Natural killer cell (primary cell): ENCODE results near the gene NAA60. TPM values are rescaled to one million over a fixed set of nuclear protein-coding genes. Genes with fewer than 3 reads are reported as not detected.
"Not testable (repeated sequence)": the region's sequence is repeated elsewhere in the genome, so short reads cannot be mapped to it uniquely, and the experiment has no call there.

ENCODE experiments used
- ATAC-seq, 3 donors: fragments of 150-1000 bp in 2 of 3; fragments of 200-7000 bp in 1 of 3; cut with Tn5 transposase; 1 replicate in 1 of 3; 2 replicates in 2 of 3; pipeline ENCODE4 v1.10.0; 2021; ENCODE audit warnings: mild to moderate bottlenecking in 2 of 3, moderate library complexity in 2 of 3
- DNase-seq, 2 donors: peaks; one replicate each; pipeline versions ENCODE4 v3.0.0 to v3.0.0-alpha.2; 2013 to 2021; ENCODE audit warnings: mixed read lengths in 1 of 2
- H3K27ac ChIP-seq: one replicate; pipeline ENCODE4 v1.5.1; 2013; ENCODE audit warnings: mild to moderate bottlenecking, low read length
- H3K27me3 ChIP-seq: one replicate; pipeline ENCODE4 v1.6.1; 2013; ENCODE audit warnings: low read length; ENCODE audit not compliant: control insufficient read depth, insufficient read depth
- H3K36me3 ChIP-seq: one replicate; pipeline ENCODE4 v1.6.1; 2013; ENCODE audit warnings: low read length; ENCODE audit not compliant: control insufficient read depth, insufficient read depth
- H3K4me1 ChIP-seq: one replicate; pipeline ENCODE4 v1.6.1; 2013; ENCODE audit warnings: low read length; ENCODE audit not compliant: control insufficient read depth, insufficient read depth
- H3K4me3 ChIP-seq: one replicate; pipeline ENCODE4 v1.5.1; 2013; ENCODE audit warnings: low read length
- H3K9me3 ChIP-seq: one replicate; pipeline ENCODE4 v1.6.1; 2013; ENCODE audit warnings: low read length; ENCODE audit not compliant: control insufficient read depth, insufficient read depth
- H3K27ac Mint-ChIP-seq, 2 donors: one replicate each; pipeline ENCODE4 v1.8.0; 2022; ENCODE audit warnings: mild to moderate bottlenecking in 2 of 2, mixed read lengths in 2 of 2, moderate library complexity in 1 of 2
- H3K27me3 Mint-ChIP-seq, 2 donors: one replicate each; pipeline ENCODE4 v1.8.0; 2022; ENCODE audit warnings: low read depth in 2 of 2, mixed read lengths in 2 of 2
- H3K36me3 Mint-ChIP-seq: one replicate; pipeline ENCODE4 v1.8.0; 2022; ENCODE audit warnings: mixed read lengths
- H3K4me1 Mint-ChIP-seq, 2 donors: one replicate each; pipeline ENCODE4 v1.8.0; 2022; ENCODE audit warnings: mixed read lengths in 2 of 2
- H3K4me3 Mint-ChIP-seq: one replicate; pipeline ENCODE4 v1.8.0; 2022; ENCODE audit warnings: mild to moderate bottlenecking, moderate library complexity, mixed read lengths
- H3K9me3 Mint-ChIP-seq, 2 donors: one replicate each; pipeline ENCODE4 v1.8.0; 2022; ENCODE audit warnings: mixed read lengths in 2 of 2
- WGBS: methylation state at CpG from one replicate; pipeline ENCODE4 v1.1.7; 2013; ENCODE audit warnings: missing lambda C conversion rate; ENCODE audit not compliant: insufficient coverage; 5-methylcytosine and 5-hydroxymethylcytosine counted together
- intact Hi-C: fragments of 100-400 bp; cut with micrococcal nuclease; formaldehyde crosslinking; loops from one replicate; pipeline ENCODE4 v1.14.2; 2022
- total RNA-seq, 4 donors: library from RNA; stranded (reverse); fragments of 120-200 nt in 1 of 4; gene quantifications; one replicate each; pipeline versions ENCODE4 v1.2.3 to v1.2.4, GENCODE V29; 2013 to 2022
- TF ChIP-seq, protein P1 (sequence below): fragments of 200-600 bp; IDR thresholded peaks from one replicate; pipeline ENCODE4 v1.8.0; 2022; ENCODE audit warnings: antibody characterized with exemption

Gene NAA60
- total RNA-seq, 3 donors from 2014 or later (not counting 1 experiment from before 2014, with no cell fraction given) = 45.1 to 69.0 (median 58.9) TPM

DNA sequence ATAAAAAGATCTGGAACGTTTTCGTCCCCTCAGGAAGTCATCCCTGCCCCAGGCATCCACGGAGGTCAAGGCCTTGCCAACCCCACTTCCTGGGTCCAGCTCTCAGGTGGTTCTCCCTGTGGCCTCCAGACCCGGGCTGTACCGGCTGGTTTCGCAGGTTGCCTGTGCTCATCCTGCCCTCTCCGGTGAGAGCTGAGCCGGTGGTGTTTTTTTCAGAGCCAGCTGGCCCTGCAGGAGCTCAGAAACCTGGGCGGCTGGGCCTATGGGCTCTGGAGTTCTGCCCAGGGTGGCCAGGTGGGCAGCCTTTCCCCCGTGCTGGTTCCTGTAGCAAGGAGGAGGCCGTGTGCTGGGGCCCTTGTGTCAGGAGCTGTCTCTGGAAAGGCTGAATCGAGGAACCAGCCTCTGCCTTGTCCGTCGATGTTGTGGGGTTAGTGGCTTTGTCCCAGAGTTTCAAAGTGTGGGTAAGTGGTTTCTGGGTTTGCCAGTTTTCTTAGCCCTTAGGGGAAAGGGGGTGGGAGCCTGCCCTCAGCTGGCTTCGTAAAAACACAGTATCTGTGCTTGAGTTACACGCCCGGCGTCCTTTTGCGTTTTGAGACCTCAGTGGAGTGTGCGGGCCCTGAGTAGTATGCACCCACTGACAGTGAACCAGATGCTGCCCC lies 28.2 kb downstream of the NAA60 start:
- Histone ChIP-seq H3K36me3 (peaks cover 2% of the 10 kb centered on the region), H3K4me1 (peaks cover 22% of the 10 kb centered on the region), H3K4me3 (no peak overlapping the region), H3K9me3 (no peaks in the 10 kb centered on the region), H3K27me3 (no peaks in the 10 kb centered on the region), H3K27ac (no peak overlapping the region)
- H3K27me3 Mint-ChIP-seq = no peaks in the 10 kb centered on the region
- no peak for DNase-seq
- intact Hi-C loops = no loop called here
- H3K4me1 Mint-ChIP-seq = peaks cover 39 to 72% of the 10 kb centered on the region in 2 donors
- H3K9me3 Mint-ChIP-seq = no peaks in the 10 kb centered on the region
- no peaks in the 10 kb centered on the region for H3K36me3 Mint-ChIP-seq
- 87% methylated on average over 20 of the region's 20 CpGs for WGBS
- no peak for ATAC-seq
- peak overlapping the region in 1 of 2 donors; percentile 73 for H3K27ac Mint-ChIP-seq
- no peak overlapping the region for H3K4me3 Mint-ChIP-seq
- TF ChIP-seq, protein P1, sequence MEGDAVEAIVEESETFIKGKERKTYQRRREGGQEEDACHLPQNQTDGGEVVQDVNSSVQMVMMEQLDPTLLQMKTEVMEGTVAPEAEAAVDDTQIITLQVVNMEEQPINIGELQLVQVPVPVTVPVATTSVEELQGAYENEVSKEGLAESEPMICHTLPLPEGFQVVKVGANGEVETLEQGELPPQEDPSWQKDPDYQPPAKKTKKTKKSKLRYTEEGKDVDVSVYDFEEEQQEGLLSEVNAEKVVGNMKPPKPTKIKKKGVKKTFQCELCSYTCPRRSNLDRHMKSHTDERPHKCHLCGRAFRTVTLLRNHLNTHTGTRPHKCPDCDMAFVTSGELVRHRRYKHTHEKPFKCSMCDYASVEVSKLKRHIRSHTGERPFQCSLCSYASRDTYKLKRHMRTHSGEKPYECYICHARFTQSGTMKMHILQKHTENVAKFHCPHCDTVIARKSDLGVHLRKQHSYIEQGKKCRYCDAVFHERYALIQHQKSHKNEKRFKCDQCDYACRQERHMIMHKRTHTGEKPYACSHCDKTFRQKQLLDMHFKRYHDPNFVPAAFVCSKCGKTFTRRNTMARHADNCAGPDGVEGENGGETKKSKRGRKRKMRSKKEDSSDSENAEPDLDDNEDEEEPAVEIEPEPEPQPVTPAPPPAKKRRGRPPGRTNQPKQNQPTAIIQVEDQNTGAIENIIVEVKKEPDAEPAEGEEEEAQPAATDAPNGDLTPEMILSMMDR = no peak

DNA sequence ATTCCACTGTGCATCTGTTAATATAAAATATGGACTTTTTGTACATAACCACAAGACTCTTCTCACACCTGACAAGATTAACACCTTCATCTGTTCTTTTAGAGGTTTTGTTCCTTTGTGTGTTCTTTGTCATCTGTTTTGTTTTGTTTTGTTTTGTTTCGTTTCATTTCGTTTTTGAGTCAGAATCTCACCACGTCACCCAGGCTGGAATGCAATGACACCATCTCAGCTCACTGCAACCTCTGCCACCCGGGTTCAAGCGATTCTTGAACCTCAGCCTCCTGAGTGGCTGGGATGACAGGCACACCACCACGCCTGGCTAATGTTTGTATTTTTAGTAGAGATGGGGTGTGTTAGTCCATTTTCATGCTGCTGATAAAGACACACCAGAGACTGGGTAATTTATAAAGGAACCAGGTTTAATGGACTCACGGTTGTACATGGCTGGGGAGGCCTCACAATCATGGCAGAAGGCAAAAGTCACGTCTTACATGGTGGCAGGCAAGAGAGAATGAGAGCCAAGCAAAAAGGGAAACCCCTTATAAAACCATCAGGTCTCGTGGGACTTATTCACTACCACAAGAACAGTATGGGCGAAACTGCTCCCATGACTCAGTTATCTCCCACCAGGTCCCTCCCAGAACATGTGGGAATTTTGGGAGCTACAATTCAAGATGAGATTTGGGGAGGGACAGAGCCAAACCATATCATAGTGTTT lies 29.6 kb downstream of the NAA60 start:
- H3K27ac Mint-ChIP-seq = peak overlapping the region; percentile 60 to 73
- 81% methylated on average over 8 of the region's 10 CpGs for WGBS

DNA sequence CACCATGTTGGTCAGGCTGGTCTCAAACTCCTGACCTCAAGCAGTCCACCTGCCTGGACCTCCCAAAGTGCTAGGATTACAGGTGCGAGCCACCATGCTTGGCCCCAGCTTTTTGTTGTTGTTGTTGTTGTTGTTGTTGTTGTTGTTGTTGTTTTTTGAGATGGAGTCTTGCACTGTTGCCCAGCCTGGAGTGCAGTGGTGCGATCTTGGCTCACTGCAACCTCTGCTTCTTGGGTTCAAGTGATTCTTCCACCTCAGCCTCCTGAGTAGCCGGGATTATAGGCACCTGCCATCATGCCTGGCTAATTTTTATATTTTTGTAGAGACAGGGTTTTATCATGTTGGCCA lies 30.1 kb downstream of the NAA60 start:
- H3K27me3 ChIP-seq, H3K27ac ChIP-seq, H3K4me3 ChIP-seq, H3K9me3 ChIP-seq, H3K9me3 Mint-ChIP-seq, H3K27me3 Mint-ChIP-seq, ATAC-seq, H3K36me3 Mint-ChIP-seq, intact Hi-C loops, H3K36me3 ChIP-seq, H3K4me3 Mint-ChIP-seq, DNase-seq: not testable (repeated sequence)
- 95% methylated on average over 2 of the region's 3 CpGs for WGBS
- H3K4me1 ChIP-seq = peaks cover 14% of the 10 kb centered on the region
- peak overlapping the region in 1 of 2 donors; percentile 73 for H3K27ac Mint-ChIP-seq
- peaks cover 21 to 58% of the 10 kb centered on the region in 2 donors for H3K4me1 Mint-ChIP-seq

More for the DNA sequence above, 29.6 kb downstream of the NAA60 start:
- Histone ChIP-seq H3K27me3 (no peaks in the 10 kb centered on the region), H3K27ac (no peak overlapping the region), H3K4me3 (no peak overlapping the region), H3K36me3 (peaks cover 5% of the 10 kb centered on the region), H3K4me1 (peaks cover 18% of the 10 kb centered on the region), H3K9me3 (no peaks in the 10 kb centered on the region)
- intact Hi-C loops = no loop called here
- TF ChIP-seq, protein P1 = no peak
- Mint-ChIP-seq H3K36me3 (no peaks in the 10 kb centered on the region), H3K4me1 (peaks cover 25 to 59% of the 10 kb centered on the region in 2 donors), H3K9me3 (no peaks in the 10 kb centered on the region), H3K27me3 (no peaks in the 10 kb centered on the region), H3K4me3 (no peak overlapping the region)
- DNase-seq (no peak), ATAC-seq (no peak)

DNA sequence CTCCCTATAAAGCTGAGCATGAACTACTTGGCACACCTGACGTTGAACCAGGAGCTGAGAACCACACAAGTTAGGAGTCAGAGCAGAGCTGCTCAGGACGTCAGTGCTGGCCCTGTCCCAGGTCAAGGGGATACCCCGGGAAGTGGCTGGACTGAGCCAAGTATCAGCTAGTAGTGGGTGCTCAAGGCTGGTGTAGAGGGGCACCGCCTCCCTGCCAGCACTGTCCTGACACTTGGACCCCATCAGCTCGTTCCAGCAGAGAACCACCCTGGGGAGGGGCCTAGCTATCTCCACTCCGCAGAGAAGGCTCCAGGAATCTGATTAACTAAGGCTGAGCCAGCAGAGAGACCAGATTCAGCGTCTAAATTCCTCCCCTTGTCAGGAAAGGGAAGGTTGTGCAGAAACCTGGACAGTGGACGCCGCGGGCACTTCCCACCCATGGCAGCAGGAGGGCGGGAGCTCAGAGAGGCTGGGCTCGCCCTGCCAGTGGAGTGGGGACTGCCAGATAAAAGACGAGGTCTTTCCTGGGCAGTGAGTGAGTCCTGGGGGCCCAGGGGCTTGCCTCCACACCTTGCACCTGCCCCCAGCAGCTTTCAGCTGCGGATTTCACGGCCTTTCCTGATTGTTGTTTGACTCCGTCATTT lies 30.8 kb downstream of the NAA60 start:
- H3K36me3 ChIP-seq = peaks cover 8% of the 10 kb centered on the region

DNA sequence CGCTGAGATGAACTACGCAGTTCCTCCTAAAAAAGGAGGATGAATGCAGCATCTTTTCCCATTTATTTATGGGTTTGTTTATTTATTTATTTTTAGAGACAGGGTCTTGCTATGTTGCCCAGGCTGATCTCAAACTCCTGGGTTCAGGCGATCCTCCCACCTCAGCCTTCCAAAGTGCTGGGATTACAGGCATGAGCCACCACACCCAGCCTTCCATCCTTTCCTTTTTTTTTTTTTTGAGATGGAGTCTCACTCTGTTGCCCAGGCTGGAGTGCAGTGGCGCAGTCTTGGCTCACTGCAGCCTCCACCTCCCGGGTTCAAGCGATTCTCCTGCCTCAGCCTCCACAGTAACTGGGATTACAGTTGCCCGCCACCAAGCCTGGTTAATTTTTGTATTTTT lies 31.4 kb downstream of the NAA60 start:
- 100% methylated on average over 6 of the region's 7 CpGs for WGBS
- H3K4me1 ChIP-seq, DNase-seq, intact Hi-C loops, H3K27me3 ChIP-seq, ATAC-seq, H3K27ac ChIP-seq, H3K4me3 ChIP-seq, H3K9me3 ChIP-seq, H3K9me3 Mint-ChIP-seq, H3K36me3 Mint-ChIP-seq, H3K27me3 Mint-ChIP-seq, H3K4me3 Mint-ChIP-seq: not testable (repeated sequence)
- Mint-ChIP-seq H3K27ac (peak overlapping the region; percentile 46 to 60), H3K4me1 (peaks cover 12 to 50% of the 10 kb centered on the region in 2 donors)
- peaks cover 12% of the 10 kb centered on the region for H3K36me3 ChIP-seq

More for the DNA sequence above, 30.8 kb downstream of the NAA60 start:
- H3K4me3 ChIP-seq = no peak overlapping the region
- H3K36me3 Mint-ChIP-seq = no peaks in the 10 kb centered on the region
- H3K27ac Mint-ChIP-seq = no peak overlapping the region
- ATAC-seq = no peak
- DNase-seq = no peak
- no peak overlapping the region for H3K4me3 Mint-ChIP-seq
- WGBS = 96% methylated on average over 16 of the region's 16 CpGs
- no peaks in the 10 kb centered on the region for H3K27me3 ChIP-seq
- H3K9me3 Mint-ChIP-seq = no peaks in the 10 kb centered on the region
- TF ChIP-seq, protein P1 = no peak
- peaks cover 11% of the 10 kb centered on the region for H3K4me1 ChIP-seq
- H3K27ac ChIP-seq = no peak overlapping the region
- H3K4me1 Mint-ChIP-seq = peaks cover 18 to 56% of the 10 kb centered on the region in 2 donors
- no peaks in the 10 kb centered on the region for H3K27me3 Mint-ChIP-seq
- intact Hi-C loops = no loop called here
- H3K9me3 ChIP-seq = no peaks in the 10 kb centered on the region
